DOHH2 (cell line): ENCODE results near the gene SPRY1.

Experiments
- EZH2phosphoT487 ChIP-seq: fragments of 200-600 bp; sonication (generic); IDR thresholded peaks from 2 replicates; pipeline ENCODE4 v1.6.1; 2017; ENCODE audit warnings: borderline replicate concordance, mild to moderate bottlenecking, antibody characterized with exemption, low read length, moderate library complexity, mixed read lengths
- TF ChIP-seq, protein P1 (sequence below): fragments of 200-600 bp; sonication (generic); IDR thresholded peaks from one replicate; pipeline ENCODE4 v1.5.1; 2014; ENCODE audit warnings: antibody characterized with exemption, mild to moderate bottlenecking, low read depth, low read length; ENCODE audit not compliant: poor library complexity, severe bottlenecking

GRCh38 chr4:123408471-123409084, 12.0 kb downstream of the SPRY1 start:
- TF ChIP-seq, protein P1, sequence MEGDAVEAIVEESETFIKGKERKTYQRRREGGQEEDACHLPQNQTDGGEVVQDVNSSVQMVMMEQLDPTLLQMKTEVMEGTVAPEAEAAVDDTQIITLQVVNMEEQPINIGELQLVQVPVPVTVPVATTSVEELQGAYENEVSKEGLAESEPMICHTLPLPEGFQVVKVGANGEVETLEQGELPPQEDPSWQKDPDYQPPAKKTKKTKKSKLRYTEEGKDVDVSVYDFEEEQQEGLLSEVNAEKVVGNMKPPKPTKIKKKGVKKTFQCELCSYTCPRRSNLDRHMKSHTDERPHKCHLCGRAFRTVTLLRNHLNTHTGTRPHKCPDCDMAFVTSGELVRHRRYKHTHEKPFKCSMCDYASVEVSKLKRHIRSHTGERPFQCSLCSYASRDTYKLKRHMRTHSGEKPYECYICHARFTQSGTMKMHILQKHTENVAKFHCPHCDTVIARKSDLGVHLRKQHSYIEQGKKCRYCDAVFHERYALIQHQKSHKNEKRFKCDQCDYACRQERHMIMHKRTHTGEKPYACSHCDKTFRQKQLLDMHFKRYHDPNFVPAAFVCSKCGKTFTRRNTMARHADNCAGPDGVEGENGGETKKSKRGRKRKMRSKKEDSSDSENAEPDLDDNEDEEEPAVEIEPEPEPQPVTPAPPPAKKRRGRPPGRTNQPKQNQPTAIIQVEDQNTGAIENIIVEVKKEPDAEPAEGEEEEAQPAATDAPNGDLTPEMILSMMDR, result no peak
- TF ChIP-seq EZH2phosphoT487, result no peak
